SIG-M5 (cell line): Measurements from ENCODE around the gene DIABLO.
"Not testable (repeated sequence)": the region's sequence is repeated elsewhere in the genome, so short reads cannot be mapped to it uniquely, and the experiment has no call there.

Source experiments
- DNase-seq: peaks from one replicate; lab custom pipeline; 2025; lab: John Stamatoyannopoulos, UW

DIABLO gene

DNA sequence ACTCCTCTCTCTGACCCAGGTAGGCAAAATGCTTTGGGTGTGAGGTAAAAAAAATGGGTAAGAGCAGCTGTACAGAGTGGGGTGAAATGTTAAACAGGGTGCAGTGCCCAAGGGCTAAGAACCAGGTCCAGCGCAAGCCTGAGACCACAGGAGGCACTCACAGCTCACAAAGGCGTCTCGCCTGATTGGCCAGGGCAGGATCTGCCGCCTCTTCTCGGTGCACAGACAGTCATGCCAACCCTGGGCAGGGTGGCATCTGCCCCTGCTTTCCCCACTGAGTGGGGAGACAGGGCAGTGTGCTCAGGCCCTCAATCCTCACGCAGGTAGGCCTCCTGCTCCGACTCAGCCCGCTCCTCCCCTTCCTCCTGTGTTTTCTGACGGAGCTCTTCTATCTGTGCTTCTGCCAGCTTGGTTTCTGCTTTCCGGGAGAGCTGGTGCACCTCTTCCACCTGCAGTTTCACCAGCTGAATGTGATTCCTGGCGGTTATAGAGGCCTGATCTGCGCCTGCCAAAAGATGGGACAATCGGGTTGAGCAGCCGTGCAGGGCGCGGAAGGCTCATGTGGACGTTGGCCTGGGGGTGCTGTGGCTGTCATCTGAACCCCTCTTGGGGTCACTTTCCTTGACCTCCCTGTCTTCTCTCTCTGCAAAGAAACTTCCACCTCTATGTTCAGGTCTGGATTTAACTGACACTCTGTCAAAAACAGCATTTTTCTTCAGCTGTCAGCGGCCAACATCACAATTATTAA, 17.6 kb downstream of the DIABLO start:
- DNase-seq: no peak

DNA sequence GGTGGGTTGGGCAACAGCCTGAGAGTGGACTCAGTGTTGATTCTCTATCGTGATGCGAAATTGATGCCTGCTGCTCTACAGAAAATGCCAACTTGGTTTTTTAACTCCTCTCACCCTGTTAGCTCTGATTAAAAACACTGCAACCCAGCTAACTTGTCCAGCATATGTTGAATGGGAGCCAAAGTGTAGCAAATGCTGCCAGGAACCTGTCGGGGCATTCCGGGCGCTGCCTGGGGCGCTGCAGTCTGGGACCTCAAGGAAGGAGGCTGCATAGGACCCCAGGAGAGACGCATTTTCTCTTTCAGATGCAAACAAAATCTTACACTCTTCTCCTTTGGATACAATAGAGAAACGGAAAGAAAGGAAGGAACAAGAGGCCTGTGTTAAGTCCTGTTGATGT, 18.5 kb downstream of the DIABLO start:
- DNase-seq: no peak

DNA sequence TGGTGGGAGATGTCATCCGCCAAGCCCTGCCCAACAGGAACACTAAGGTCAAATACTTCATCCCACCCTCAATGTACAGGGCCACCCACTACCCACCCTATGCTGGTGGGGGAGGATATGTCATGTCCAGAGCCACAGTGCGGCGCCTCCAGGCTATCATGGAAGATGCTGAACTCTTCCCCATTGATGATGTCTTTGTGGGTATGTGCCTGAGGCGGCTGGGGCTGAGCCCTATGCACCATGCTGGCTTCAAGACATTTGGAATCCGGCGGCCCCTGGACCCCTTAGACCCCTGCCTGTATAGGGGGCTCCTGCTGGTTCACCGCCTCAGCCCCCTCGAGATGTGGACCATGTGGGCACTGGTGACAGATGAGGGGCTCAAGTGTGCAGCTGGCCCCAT, 18.9 kb downstream of the DIABLO start:
- DNase-seq: no peak

DNA sequence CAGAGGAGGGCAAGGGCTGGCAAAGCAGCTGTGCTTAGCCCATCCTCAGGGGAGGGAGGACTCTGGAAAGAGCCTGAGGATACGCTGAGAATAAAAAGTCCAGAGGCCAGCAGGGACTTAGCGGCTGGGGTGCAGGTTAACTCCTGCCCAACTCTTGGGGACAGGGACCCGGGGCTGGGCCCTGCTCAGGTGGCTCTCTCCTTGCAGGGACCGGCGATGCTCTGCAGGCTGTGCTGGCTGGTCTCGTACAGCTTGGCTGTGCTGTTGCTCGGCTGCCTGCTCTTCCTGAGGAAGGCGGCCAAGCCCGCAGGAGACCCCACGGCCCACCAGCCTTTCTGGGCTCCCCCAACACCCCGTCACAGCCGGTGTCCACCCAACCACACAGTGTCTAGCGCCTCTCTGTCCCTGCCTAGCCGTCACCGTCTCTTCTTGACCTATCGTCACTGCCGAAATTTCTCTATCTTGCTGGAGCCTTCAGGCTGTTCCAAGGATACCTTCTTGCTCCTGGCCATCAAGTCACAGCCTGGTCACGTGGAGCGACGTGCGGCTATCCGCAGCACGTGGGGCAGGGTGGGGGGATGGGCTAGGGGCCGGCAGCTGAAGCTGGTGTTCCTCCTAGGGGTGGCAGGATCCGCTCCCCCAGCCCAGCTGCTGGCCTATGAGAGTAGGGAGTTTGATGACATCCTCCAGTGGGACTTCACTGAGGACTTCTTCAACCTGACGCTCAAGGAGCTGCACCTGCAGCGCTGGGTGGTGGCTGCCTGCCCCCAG, 19.6 kb downstream of the DIABLO start:
- DNase-seq: no peak

DNA sequence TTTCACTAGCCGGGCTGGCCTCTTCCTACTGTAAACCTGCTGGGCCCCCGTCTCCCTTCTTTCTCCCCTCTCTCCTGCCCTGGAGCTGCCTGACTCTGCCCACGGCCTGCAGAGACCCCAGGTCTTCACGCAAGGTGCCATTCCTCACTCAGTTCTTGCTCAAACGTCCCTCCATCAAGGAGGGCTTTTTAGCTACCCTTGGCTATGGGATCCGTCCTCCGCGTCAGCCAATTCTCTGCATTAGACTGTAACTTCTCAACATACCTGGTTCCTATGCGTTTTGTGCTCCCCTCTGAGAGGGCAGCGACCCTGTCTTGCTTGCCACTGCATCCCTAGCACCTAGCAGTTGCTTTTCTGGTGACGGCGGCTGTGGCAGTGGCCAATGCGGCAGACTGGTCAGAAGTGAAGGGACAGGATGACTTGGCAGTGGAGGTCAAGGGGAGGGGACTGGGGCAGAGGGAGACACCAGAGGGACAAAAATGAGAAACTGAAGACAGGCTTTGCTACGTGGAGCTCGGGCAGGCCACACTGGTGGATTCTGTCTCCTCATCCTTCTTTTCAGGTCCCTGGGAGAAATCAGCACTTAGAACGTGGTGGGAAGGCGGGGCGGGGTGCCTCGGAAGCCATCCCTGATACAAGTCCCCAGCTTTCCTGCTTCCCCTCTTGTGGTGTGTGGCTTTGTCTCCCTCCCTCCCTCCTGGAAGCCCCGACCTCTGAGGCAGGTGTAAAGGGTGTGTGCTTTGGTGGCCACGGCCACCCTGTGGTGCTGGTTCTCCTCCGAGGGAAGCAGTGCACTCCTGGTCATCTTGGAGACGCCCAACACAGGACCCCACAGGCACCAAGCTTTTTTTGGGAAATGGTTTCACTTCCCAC, 20.6 kb downstream of the DIABLO start:
- DNase-seq: no peak

DNA sequence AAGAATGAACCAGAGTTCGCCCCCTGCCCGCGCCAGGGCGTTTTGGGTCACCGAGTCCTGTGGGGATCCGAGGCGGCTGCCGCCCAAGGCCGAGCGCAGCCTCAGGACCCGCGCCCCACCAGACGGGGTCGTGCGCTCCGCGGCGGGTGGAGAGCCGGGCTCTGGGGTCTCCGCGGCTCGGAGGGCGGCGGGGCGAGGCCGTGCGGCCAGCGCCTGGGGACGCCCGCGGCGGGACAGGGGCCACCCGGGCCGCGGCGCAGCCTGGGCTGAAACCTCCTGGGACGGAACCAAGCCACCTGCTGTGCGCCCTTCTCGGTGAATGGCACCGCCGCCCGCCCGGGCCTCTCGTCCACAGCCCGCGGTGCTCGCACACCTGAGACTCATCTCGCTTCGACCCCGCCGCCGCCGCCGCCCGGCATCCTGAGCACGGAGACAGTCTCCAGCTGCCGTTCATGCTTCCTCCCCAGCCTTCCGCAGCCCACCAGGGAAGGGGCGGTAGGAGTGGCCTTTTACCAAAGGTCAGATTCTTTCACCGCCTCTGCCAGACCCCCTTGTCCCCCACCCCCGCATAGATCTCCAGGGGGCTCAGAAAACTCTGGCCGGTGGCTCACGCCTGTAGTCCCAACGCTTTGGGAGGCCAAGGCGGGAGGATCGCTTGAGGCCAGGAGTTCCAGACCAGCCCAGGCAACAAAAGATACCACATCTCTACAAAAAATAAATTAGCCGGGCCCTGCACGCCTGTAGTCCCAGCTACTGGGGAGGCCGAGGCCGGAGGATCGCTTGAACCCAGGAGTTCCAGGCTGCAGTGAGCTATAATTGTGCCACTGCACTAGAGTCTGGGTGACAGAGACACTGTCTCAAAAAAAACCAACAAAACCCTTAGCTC, 21.4 kb downstream of the DIABLO start:
- DNase-seq: no peak

DNA sequence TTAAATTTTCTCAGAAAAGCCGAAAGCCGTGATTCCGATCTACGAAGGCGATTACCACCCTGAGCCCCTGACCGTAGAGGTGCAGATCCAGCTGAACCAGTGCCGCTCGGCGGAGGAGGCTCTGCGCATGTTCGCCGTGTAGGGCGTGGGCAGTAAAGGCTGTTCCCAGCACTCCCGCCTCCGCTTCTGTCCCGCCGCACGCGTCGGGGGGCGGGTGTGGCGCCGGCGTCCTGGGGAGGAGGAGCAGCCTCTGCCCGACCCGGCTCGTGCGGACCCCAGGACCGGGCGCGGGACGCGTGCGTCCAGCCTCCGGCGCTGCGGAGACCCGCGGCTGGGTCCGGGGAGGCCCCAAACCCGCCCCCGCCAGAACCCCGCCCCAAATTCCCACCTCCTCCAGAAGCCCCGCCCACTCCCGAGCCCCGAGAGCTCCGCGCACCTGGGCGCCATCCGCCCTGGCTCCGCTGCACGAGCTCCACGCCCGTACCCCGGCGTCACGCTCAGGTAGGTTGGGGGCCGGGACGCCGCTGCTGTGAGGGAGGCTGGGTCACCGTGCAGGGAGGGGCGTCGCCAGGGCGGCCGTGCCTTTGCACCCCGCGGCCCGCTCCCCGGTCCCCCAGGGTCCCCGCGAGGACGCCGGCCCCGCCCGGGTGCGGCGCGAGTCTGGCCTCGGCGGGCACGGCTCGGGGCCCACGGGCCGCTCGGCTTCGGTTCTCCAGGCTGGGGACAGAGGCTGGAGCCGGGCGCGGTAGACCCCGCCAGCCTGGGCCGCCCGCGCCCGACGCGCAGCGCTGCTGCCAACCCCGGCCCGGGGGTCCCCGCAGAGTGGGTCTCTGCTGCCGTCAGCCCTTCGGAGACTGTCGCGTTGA, 22.3 kb downstream of the DIABLO start, which contains the start of gene B3GNT4:
Gene B3GNT4, plus strand, starts transcription at position 409 of the 866 bp plus-strand sequence. CDS start 910 bp downstream, outside the sequence.
- no peak for DNase-seq

DNA sequence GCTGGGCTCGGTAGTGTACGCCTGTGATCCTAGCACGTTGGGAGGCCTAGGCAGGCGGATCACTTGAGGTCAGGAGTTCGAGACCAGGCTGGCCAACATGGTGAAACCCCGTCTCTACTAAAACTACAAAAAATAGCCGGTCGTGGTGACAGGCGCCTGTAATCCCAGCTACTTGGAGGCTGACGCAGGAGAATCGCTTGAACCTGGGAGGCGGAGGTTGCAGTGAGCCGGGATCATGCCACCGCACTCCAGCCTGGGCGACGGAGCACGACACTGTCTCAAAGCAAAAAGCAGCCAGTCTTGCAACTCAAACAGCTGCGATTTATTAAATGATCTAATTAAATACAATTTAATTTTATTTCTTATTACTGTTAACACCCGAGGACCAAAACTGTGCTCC, 23.0 kb downstream of the DIABLO start:
- DNase-seq: not testable (repeated sequence)

DNA sequence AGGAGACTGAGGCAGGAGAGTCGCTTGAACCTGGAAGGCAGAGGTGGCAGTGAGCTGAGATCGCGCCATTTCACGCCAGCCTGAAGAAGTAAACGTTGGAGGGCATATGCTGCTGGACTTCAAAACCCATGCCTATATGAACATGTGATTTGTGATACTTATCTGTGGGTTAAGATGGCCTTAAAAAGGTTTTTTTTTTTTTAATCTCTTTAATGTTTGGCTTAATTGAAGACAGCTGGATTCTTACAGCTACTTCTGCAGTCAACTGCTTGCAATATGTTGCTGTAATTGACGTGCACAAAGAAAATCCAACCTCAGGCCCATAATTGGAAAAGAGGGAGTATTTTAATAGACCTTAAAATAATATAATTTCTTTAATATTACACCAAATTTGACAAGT, 23.8 kb downstream of the DIABLO start:
- no peak for DNase-seq

DNA sequence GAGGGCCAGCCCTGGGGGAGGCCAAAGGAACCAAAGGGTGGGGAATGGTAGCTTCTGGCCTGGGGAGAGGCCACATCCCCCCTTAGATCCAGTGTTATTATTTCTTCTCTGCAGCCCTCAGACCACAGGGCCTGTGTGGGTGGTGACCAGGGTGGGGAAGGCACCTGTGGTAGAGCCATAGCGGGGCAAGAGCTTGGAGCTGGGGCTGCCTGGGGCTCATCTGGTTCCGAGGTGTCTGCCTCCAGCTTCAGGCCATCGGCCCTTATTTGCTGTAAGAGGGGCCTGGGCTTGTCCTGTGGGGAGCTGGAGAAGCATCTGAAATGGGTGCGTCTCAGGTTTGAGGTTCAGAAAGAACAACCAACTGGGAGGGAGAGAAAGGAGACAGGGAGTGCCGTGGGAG, 24.5 kb downstream of the DIABLO start:
- no peak for DNase-seq

DNA sequence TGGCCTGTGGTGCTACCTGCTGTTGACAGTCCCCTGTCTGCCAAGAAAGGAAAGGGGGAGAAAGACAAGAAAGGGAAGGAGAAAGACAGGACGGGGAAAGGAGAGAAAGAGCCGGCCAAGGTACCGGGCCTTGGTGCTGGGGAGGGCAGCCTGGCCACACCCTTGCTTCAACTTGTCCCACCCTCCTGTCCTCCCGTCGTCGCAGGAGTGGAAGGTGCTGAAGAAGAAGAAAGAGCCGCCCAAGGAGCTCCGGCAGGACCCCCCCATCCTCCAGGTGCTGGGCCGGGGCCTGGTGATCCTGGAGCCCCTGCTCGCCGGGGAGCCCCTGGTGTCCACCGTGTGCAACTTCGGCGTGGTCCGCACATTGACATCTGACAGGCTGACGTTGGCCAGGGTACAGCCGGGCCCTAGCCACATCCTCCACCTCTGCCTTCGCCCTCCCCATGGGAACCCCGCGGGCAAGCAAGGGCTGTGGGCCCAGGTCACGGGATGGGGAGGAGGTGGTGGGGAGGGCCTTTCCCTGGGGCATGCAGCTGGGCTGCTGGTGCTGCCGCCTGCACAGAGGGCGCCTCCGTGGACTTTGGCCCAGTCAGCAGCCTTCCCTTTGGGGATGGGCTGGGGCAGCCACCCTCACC, 25.2 kb downstream of the DIABLO start:
- DNase-seq: no peak

DNA sequence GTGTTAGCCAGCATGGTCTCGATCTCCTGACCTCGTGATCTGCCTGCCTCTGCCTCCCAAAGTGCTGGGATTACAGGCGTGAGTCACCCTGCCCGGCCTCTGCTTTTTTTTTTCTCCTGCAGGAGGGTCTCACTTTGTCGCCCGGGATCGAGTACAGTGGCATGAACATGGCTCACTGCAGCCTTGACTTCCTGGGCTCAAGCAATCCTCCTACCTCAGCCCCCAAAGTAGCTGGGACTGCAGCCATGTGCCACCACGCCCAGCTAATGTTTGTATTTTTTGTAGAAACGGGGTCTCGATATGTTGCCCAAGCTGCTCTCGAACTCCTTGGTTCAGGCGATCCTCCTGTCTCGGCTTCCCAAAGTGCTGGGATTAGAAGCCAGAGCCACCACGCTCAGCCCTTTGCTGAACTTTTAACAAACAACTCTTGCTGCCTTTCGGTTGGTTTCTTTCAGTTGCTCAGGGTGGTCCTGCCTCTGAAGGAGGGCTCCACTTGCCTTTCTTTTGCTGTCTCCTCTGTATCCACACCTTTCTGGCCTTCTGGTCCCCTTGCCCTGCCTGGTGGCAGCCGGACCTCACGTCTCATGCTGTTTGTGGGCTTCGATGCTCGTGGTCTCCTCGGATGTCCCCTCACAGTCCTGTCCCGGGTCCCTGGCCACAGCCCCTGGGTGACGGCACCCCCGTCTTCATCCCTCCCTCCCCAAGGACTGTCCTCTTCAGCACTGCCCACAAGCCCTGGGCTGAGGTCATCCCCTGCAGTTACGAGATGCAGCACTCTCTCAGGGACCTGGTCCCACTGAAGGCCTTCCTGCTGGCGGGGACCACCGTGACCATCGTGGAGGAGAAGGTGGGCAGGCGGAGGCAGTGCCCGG, 26.1 kb downstream of the DIABLO start:
- DNase-seq: no peak

DNA sequence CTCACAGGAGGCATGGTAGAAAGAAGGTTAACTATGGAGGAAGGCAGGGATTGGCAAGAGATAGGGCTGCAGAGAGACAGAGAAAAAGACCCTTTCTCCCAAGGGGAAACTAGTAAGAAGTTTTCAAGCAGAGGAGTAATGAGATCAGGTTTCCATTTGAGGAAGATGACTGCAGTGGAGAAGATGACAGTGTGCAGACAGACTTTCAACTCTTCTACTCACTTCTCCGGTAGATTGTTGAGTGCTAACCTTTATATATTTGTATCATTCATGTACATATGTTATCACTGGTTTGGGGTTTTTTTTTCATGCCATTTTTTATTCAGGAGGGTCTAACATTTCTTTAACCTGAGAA, 28.3 kb downstream of the DIABLO start:
- no peak for DNase-seq

DNA sequence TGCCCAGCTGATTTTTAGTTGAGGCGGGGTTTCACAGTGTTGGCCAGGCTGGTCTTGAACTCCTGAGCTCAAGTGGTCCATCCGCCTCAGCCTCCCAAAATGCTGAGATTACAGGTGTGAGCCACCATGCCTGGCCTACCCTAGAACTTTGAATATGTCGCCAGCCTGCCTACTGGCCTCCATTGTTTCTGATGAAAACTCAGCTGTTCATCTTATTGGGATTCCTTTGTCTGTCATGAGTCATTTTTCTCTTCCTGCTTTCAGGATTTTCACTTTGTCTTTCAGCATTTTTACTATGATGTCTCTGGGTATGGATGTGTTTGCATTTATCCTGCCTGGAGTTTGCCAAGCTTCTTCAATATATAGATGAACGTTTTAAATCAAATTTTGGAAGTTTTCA, 30.4 kb downstream of the DIABLO start:
- no peak for DNase-seq

DNA sequence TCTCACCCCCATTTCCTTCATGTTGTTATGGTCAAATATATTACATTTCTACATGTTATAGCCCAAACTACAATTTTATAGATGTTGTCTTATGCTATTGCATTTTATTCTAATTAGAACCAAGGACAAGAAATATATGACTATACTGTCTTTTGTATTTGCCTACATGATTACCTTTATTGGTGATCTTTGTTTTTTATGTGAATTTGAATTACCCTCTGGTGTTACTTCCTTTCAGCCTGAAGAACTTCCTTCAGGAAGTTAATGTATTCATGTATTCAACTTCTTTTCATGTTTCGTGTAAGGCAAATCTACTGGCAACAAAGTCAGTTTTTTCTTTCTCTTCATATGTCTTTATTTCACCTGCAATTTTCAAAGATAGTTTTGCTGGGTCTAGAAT, 31.0 kb downstream of the DIABLO start:
- no peak for DNase-seq

DNA sequence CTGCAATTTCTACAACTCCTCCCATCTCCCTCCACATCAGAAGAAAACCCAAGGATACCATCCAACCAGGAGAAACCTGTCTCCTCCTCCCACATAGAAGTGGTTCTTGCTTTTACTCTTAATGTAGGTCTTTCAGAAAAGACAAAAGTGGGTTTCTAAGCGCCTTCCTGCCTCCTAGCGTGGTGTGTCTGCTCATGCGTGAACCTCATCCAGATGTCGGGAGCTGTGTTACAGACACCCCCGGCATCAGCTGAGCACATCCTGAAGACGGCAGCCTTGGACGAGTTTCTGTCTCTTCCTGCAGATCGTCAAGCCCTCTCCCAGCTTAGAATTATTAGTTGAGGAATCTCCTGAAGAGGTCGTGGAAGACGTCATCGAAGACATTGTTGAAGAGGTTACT, 33.4 kb downstream of the DIABLO start:
- DNase-seq: no peak

DNA sequence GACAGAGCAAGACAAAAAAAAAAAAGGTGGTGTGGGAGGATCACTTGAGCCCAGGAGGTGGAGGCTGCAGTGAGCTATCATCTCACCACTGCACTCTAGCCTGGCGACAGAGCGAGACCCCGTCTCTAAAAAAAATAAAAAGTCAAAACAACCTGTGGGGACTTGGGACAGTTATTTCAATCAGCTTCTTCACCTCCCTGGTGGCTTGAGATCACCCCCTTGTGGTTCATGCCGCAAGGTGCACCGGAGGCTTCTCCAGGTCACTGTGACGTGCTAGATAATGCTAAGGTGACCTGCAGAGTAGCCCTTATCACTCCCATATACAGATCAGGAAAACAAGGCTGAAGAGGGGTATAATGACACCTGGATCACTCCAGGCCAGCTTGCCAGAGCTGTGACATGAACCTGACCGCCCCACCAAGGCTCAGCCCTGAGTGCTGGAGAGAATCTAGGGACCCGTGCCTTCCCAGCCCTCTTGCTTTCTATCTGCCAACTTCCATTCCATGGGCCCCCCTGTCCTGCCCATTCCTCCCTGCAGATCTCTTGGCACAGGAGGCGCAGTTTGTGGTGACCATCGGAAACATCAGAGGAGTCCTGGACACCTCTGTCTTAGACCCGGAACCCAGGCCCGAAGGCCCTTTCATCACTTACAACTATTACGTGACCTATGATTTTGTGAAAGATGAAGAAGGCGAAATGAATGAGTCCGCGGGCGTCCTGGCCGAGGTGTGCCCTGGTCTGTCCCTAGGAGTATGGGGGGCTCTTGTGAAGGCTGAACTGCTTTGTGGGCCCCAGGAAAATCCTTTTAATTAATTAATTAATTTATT, 34.8 kb downstream of the DIABLO start:
- DNase-seq: no peak
